ENCODE results near the gene GPR25.

DNA sequence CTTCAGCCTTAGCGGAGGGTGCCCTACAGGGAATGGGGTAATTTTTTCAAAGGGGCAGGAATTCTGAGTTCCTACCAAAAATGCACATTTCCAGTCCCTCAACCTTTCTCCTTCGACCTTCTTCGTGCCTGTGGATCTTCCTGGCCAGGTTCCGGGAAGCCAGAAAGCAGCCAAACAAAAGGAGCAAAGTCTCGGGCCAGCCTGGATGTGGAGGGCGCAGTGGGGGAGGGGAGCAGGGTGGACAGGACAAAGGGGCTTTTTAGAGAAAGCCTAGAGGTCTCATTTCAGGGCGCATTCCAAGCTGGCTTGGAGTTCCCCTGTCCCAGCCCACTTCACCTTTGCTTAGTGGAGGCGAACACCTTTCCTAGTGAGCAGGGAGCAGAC, 19.0 kb downstream of the GPR25 start:
- TF ChIP-seq, protein P1, sequence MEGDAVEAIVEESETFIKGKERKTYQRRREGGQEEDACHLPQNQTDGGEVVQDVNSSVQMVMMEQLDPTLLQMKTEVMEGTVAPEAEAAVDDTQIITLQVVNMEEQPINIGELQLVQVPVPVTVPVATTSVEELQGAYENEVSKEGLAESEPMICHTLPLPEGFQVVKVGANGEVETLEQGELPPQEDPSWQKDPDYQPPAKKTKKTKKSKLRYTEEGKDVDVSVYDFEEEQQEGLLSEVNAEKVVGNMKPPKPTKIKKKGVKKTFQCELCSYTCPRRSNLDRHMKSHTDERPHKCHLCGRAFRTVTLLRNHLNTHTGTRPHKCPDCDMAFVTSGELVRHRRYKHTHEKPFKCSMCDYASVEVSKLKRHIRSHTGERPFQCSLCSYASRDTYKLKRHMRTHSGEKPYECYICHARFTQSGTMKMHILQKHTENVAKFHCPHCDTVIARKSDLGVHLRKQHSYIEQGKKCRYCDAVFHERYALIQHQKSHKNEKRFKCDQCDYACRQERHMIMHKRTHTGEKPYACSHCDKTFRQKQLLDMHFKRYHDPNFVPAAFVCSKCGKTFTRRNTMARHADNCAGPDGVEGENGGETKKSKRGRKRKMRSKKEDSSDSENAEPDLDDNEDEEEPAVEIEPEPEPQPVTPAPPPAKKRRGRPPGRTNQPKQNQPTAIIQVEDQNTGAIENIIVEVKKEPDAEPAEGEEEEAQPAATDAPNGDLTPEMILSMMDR (IDR thresholded peaks at IDR 0.05; ENCODE audit: borderline replicate concordance, extremely low read depth, low read length, poor library complexity, severe bottlenecking), result no peak
- no peak for TF ChIP-seq EZH2 (IDR thresholded peaks at IDR 0.05; ENCODE audit: borderline replicate concordance, low read depth, low read length, severe bottlenecking)
